ENCODE data around the gene ACKR3.

Gene ACKR3

DNA sequence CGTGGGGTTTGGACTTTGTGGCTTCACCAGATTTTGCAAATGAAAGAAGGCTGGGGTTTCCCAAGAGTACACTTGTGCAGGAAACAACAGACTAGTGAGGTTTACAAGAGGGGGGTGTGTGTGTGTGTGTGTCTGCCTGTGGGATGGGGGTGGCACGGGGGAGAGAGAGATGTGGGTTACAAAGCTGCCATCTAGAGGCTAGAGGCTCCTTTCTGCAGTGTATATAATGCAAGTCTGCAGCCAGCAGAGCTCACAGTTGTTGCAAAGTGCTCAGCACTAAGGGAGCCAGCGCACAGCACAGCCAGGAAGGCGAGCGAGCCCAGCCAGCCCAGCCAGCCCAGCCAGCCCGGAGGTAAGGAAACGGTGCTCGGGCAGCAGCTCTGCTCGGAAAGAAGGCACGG, at the start of gene ACKR3:
TSS of gene ACKR3 (plus strand) at position 253 of the 401 bp plus-strand sequence. CDS start 10,641 bp downstream, outside the sequence.
- DNase-seq (ENCODE audit: low read depth) = peak; percentile 56

DNA sequence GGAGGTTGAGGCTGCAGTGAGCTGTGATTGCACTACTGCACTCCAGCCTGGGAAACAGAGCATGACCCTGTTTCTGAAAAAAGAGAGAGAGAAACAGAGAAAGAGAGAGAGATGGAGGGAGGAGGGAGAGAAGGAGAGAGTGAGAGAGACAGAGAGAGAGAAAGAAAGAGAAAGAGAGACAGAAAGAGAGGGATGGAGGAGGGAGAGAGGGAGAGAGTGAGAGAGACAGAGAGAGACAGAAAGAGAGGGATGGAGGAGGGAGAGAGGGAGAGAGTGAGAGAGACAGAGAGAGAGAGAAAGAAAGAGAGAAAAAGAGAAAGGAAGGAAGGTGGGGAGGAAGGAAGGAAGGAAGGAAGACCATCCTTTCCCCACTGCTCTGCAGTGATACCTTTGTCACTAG, 48.1 kb upstream of the ACKR3 start:
- DNase-seq (ENCODE audit: low read depth) = no peak

DNA sequence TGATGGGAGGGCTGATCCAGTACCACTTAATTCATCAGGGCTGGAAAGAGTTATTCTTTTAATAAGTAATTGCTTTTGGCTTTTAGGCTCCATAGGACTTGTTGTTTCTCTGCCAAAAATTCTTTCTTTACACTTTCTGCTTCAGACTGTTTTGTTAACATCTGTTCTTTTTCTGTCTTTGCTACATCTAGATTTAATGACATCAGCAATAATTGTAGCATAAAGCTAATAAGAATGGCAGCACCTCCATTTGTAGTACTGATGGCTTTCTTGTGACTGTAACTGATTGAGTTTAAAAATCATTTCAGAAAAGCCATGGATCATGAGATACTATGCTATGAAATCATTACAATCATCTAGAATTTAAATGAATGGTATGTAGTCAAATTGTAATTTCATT, 46.4 kb upstream of the ACKR3 start:
- no peak for DNase-seq (ENCODE audit: low read depth)

DNA sequence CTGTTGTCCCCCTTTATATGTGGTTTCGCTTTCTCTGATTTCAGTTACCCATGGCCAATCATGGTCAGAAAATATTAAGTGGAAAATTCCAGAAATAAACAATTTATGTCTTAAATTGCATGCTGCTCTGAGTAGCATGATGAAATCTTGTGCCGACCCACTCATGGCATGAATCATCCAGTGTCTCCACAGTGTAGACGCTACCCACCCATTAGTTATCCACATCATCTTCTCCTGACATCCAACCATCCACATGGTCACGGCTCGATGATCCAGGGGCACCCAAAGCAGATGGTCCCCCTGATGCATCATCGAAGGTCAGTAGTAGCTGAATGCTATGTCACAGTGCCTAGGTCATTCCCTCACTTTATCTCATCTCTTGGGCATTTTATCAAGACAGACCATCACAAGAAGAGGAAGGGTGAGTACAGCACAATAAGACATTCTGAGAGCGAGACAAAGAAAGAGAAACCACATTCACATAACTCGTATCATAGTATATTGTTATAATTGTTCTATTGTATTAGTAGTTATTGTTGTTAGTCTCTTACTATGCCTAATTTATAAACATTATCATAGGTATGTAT, 44.1 kb upstream of the ACKR3 start:
- no peak for DNase-seq (ENCODE audit: low read depth)

DNA sequence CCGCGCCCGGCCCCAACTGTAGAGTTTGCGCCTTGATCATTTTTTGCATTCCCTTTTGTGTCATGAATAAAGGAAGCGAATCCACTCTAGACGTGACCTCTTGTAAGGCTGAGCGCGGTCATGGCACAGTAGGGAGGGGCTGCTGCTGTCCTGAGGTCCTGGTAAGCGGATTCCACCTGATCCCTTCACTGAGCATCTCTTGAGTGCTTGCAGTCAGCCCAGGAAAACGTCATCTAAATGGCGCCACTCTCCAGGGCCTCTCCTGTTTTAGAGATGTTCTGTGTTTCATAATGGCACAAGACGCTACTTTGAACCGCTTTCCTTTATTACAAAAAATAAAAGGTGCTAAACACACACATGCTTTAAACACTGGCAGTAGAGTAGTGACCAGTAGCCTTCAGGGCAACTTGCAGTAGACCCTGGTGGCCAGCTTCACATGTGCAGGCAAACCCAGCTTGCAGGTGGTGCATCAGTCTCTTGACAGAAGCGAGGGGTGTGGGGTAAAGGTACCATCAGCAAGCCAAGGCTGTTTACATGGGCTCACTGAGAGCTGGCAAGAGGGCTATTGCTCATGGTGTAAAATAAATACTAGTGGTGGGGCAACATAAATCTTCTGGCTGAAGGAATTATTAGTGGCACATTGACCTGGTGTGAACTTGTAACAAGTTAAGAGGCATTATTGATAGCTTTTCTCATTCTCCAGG, 43.0 kb upstream of the ACKR3 start:
- no peak for DNase-seq (ENCODE audit: low read depth)

DNA sequence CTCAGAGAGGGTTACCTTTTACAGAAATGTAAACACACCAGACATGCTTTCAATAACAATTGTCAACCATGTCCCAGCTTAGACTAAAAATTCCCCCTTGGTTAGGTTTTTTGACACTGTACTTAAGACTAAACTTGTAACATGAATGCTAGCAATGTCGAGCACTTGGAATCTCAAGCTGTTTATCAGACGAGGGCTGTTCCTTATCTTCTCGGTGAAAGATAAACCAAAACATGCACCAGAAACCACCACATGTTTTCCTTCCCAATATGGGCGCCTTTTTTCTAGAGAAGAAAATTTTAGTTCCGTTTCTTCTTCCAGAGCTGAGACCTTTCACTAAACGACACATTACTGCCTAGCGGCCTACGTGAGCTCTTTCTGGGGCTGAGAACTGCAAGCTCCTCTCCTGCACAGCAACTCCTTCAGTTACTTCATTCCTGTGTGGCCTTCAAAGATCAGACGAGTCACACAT, 42.4 kb upstream of the ACKR3 start:
- DNase-seq (ENCODE audit: low read depth) = no peak

DNA sequence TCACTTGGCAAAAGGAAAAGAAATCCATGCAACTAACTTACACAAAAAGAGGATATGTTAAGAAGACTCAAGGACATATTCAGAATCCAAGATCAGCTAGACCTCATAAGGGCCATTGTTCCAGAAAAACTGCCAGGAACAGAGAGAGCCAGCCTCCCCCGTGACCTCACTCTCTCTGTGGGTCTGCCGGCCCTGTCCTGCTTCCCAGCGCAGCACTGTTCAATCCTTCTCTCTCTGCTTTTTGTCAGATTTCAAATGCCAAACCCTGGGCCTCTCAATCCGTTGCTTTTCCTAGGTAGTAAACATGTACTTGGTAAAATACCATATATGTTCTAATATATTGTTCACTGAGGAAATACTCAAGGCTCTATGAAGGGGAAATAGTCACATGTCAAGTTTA, 40.0 kb upstream of the ACKR3 start:
- no peak for DNase-seq (ENCODE audit: low read depth)

DNA sequence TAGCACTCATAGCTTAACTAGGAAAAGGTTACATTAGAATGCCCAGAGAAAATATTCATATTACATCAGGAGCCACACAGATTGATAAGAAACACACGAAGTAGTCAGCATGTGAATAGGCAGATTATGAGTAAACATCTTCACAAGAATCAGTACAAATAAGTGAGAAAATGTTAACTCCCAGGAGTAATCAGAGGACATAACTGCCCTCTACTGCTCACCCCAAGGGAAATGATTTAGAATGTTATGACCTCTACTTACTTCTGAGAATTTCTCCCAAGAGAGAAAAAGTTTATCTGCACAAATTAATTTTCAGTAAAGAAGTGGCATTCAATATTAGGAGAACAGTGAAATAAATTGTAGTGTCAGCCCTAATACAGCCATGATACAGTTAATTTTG, 39.1 kb upstream of the ACKR3 start:
- no peak for DNase-seq (ENCODE audit: low read depth)

DNA sequence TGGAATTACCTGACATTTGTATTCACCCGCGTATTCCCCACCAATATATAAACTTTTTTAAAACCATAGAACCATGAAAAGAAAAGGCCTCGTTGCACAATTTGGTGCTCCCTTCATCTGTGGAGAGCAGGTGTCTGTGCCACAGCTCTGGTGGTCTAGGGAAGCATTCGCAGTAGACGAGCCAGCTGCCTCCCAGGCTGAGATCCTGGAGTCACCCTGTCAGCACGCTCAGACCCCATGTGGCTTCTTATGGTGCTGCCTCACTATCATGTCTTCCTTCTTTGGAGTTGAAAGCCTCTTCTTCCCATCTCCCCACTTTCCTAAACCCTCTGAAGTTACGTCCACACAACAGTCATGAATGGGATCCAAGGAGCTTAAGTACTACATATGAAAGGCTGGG, 38.4 kb upstream of the ACKR3 start:
- no peak for DNase-seq (ENCODE audit: low read depth)

DNA sequence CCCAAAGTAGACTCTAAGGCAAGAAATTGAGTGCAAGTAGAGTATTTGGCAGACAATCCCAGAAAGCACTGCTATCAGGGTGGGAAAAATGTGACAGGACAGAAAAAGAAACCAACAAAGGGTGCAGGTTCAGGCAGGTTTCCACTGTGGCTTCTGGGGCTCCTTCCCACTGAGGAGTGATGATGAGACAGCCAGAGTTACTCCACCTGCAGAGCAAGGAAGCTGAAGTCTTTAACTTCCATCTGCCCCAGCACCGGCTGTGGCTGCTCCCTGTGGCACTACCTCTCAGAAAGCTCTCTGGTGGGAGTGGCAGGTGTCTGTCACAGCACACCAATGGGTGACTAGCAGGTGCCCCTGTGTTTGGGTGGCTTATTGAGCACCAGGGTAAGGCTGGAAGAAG, 37.6 kb upstream of the ACKR3 start:
- DNase-seq (ENCODE audit: low read depth) = no peak

DNA sequence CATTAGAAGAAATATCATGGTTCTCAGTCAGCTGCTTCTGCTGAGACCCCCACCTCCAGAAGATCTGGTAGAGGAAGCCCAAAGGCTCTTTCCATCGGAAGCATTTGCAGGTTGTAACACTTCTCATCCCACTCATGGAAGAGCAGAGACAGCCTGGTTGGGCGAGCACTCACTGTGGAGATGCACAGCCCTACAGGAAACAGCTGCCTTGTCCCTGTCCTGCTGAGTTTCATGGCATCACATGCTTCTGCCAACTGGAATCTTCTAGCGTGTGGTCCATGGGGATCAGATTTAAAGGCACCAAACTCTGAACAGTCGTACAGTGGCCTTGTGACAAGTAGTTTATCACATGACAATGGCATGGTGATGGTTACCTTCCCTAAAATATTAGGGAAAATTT, 36.3 kb upstream of the ACKR3 start:
- no peak for DNase-seq (ENCODE audit: low read depth)

DNA sequence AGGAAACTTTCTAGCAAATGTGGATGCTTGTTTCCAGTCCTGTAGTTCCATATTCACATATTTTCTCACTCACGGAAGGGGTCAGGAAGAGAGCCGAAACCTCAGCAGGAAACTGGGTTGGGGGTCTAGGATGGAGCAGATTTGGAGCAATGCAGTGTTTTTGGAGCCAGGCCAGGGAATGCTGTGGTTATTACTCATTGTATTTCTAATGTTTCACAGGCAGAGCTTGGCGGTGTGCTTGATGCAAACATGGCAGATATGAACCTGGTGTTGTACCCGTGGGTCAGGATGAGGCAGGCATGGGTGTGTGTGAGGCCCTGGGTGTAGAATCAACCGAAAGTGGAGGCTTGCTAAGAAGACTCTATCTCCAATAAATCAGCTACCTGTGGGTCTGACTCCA, 34.6 kb upstream of the ACKR3 start:
- no peak for DNase-seq (ENCODE audit: low read depth)

DNA sequence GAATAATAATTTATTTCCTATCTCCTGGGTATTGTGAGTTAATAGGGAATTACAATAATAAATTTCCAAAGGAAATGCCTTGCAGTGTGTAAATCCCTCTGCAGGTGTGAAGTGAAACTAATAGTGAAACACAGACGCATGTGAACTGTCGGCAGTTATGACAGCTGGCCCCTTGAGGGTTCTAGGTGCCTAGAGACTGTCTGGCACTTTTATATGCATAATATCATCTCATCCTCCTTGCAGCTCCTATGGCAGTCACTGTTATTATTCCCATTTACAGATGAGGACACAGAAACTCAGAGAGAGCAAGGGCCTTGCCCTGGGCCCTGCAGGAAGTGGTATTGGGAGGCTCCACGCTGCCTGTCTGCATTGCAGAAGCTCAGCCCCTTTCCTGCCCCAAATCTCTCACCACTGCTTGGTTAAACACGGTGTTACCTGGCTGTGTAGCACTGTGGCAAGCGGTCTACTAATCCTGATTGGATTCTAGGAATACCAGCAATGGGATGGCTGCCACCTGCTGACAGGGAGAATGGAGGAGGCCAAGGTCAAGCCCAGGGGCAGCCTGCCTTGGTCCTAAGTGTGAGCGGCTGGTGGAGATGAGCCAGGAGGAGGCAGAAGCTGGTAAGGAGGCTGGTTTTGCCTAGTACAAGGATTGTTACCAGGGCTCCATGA, 32.8 kb upstream of the ACKR3 start:
- DNase-seq (ENCODE audit: low read depth) = peak; percentile 45

DNA sequence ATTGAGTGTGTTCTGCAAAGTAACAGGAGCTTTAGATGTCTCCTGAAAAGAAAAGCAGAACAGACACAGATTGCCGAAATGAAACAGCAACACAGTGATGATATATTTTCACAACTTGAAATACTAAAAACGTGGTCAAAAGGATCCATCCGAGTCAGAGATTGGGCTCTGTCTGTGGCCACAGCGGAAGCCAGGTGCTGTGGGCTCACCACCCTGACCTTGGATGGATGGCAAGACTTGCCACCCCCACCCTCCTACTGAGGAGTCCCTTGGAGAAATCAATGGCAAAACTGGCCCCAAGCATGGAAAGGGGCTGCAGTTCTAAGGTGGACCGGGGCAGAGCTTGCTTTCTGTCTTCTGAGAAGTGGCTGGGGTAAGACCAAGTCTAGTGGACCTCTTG, 31.4 kb upstream of the ACKR3 start:
- no peak for DNase-seq (ENCODE audit: low read depth)

DNA sequence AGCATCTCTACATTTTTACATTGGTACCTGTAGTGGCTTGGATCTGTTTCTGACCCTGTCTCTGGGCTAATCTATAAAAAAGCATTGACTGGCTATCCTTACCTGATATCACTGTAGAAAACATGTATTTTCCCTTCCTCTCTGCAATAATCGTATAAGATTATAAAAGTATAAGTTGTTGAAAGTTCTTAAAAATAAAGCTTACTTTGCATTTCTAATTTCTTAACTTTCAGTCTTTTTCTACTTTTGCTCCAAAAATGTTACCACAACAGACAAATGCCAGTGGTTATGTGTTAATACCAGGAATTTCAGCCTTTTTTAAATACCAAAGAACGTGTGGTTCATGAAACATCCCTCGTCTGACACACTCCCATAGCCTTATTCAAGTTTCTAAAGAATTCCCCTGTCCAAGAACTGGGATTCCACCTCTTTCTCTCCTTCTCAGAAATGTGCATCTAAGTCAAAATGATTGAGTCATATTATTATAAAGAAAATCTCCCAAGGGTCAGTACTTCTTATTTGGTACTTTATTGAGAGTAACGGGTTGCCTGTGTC, 28.5 kb upstream of the ACKR3 start:
- no peak for DNase-seq (ENCODE audit: low read depth)

DNA sequence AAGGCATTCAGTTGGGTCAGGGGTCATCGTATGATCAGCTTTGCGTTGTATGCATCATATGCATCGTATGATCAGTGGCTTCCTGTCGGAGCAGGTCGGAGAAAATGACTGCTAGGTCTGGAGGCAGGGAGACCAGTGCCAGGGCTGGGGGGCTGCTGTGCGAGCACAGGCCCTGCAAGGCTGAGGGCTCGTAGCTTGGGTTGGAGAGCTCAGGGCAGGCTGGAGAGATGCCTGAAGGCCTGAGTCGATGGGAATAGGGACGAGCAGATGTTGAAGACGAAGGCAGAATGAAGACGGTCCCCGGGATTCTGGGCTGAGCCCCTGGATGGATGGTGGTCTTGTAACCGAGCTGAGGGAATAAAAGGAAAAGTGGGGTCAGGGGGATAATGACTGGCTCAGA, 25.3 kb upstream of the ACKR3 start:
- DNase-seq (ENCODE audit: low read depth) = no peak

DNA sequence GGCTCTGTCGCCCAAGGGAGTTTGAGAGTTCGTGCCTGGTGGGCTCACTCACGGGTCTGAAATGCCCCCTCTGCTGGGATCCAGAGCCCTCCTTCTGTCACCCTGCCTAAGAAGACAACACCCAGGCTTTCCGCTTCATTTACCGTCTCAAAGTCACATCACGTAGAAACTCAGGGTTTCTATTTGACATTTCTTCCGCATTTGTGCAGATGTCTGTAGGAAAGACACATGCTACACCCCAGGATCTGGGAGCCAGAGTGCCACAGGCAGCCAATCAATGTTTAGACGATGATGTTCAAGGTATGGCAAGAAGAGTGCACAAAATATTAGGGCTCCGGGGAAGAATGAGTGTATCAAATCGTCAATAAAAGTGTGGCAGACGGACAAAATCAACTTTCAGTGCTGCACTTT, 24.4 kb upstream of the ACKR3 start:
- DNase-seq (ENCODE audit: low read depth) = no peak

DNA sequence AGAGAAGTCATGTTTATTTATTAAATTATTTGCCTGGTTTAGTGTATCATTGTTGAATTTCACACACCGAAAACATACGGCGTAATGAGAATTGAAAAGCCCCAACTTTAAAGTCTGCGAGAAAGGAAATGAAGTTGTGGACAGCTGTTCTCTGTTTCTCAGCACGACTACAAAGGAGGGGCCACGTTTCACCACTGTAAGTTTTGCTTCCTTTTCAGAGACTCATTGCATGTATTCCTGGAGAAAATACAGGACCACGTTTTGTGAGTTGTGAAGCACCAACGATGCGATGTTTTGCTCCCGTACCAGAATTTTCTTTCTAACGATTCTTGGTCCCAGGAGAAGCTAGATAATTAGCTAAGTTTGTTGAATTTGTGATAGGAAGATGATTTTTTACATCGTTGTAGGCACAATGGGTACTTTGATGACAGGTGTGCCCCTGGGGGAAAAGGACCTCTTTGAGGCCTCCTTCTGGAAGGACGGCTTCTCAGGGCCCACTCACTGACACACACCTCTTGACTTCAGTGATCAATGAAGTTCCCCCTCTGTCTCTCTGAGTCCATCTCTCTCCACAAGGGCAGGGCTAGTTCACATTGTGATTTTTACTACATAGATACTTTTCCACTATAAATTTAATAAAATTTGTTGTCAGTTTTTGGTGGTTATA, 23.7 kb upstream of the ACKR3 start:
- DNase-seq (ENCODE audit: low read depth) = no peak

DNA sequence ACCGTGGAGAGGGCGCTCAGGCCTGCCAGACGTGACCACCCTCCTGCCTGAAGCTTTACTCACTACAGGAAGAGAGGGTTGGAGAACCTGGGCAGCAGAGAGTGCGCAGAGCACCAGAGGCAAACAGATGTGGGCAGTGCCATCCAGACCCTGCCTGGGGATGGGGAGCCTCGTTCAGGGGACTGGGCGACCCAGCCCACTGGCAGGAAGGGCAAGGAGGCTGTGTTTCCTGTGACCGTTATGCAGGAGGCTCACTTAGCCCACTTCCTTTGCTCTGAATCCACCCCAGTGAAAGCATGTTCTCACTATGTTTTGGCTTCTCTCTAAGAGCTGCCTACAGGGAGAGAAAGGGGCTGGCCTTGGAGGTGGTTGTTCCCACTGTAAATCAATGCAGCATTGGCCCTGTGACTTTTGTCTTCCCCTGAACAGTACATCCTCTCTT, 23.0 kb upstream of the ACKR3 start:
- DNase-seq (ENCODE audit: low read depth) = no peak

DNA sequence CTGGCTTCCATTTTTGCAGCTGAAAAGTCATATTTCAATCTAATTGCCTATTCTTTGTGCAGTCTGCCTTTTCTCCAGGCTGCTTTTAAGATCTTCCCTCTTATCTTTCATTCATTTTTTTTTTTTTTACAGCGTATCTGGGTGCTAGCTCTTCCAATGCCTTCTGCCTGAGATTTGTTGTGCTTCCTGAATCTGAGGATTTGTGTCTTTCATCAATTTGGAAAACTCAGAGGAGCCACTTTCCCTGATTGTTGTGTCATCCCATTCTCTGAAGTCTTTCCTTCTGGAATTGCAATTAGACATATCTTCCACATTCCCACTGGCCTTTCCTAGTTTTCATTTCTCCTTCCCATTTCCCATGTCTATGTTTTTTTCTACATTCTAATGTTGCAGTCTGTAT, 21.9 kb upstream of the ACKR3 start:
- no peak for DNase-seq (ENCODE audit: low read depth)

DNA sequence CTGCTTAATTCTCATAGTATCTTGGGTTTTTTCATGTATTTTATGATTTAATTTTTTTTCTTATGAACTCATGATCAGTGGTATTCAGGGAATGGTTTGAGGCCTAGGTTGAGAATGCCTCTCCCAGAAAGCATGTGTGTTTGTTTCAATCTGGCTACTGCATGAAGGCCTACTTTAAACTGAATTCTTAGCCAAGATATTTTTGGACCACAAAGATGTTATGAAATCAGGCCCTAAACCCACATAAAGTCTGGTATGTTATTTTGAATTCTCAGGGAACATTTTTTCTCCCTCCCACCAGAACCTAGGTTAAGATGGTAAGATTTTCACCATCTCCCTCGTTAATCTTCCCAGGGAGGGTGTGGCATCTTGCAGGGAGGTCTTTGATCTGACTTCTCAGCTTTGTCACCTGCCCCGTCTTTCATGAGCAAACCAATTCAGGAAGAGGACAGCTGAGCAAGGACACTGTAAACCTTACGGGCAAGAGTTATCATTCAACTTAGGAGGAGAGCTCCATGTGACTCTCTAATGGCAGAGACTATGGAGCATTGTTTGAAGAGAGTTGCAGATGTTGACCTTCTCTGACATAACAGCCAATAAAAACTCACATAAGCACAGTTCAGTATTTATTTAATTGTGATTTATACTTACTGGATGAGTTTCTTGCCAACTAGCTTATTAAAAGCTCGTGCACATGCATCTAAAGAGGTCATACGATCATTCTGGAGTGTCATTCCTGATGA, 21.3 kb upstream of the ACKR3 start:
- no peak for DNase-seq (ENCODE audit: low read depth)

DNA sequence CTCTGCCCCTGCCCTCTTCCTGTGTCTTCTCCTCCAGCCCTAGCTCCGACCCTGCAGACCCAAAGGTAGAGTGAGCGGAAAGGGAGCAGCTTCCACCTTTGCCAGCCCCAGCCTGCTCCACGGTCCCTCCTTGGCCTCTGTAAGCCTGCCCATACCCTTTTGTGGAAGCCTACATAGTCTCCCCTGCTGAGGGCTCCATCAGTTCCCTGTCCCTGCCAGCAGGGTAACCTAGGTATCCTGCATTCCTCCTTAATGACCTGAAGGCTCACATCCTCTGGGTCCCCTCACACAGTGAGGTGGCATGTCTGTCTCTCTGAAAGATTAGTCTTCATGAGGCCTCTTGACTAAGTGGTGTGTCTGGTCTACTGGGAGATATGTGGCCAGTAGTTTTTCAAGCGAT, 20.5 kb upstream of the ACKR3 start:
- no peak for DNase-seq (ENCODE audit: low read depth)
